ENCODE measurements around the gene DYNLT1. TPM values are rescaled to one million over a fixed set of nuclear protein-coding genes. Genes with fewer than 3 reads are reported as not detected.

DYNLT1 gene
- total RNA-seq, 1 experiment from 2014 or later = 50.5 TPM

DNA sequence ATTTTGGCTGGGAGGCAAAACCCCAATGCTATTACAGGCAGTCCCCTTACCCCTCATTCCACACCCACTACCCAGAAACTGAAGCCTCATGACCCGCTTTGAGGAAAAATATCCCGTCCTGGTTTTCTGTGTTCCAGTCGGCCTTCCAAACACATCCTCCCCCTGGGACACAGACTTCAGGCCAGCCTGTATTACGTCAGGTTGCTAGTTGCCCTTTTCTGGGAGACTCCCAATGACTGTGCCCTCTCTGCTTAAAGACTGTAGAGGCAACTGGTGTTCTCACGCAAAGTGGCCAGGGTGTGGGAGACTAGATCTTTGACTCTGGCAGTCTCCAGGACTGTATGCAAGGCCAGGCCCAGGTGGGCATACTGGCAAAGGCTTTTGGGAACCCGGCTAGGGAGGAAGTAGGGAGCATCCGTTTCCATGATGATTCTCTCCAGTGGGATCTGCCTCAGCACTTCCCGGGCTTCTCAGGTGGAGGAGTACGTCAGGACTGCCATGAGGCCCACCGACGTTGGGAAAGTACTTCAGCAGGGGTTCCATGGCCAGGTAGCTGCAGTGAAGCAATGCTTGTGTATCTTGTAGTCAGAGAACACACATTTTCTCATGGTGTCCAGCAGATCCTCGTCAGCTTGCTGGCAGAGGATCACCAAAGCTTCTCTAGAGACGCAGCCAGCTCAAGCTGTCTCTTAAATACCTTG, 34.9 kb downstream of the DYNLT1 start:
- no peaks in the 10 kb centered on the region for H3F3A ChIP-seq (ENCODE audit: low read length, unreplicated experiment)
- no peaks in the 10 kb centered on the region for H4K20me1 ChIP-seq (ENCODE audit: low read length)
- intact Hi-C loops (cut with micrococcal nuclease) = no loop called here
- BruUV-seq (replicated peaks) = no TSS peak
- no peaks in the 10 kb centered on the region for H3K9me2 ChIP-seq (replicated peaks; ENCODE audit: low read length)
- no peaks in the 10 kb centered on the region for H3K4me1 ChIP-seq (ENCODE audit: insufficient read depth, low read length)
- POLR2A ChIA-PET (ENCODE audit: unreplicated experiment) = no interaction called here
- H3K9me3 ChIP-seq (ENCODE audit: low read length) = no peaks in the 10 kb centered on the region
- no peak overlapping the region for H2AFZ ChIP-seq (ENCODE audit: low read length)
- no peaks in the 10 kb centered on the region for H3K79me2 ChIP-seq (ENCODE audit: low read length)
- ATAC-seq (no peak), DNase-seq (no peak)
- H3K27me3 ChIP-seq (ENCODE audit: low read length) = no peaks in the 10 kb centered on the region
- no peak overlapping the region for H3K4me2 ChIP-seq (ENCODE audit: low read length)
- H3K36me3 ChIP-seq (ENCODE audit: low read depth, low read length) = peaks cover 26% of the 10 kb centered on the region; the same call in 1 of the 2 replicates
- no peak overlapping the region for H3K9ac ChIP-seq (ENCODE audit: low read length)
- TF ChIP-seq EZH2phosphoT487 (IDR thresholded peaks at IDR 0.05; ENCODE audit: borderline replicate concordance, low read length) (no peak), EZH2 (IDR thresholded peaks at IDR 0.05; ENCODE audit: low read length, unreplicated experiment) (no peak), CTCF (conservative IDR thresholded peaks at IDR 0.05; ENCODE audit: low read depth, low read length) (no peak)
- no peak overlapping the region for H3K27ac ChIP-seq (ENCODE audit: low read length)
- CTCF ChIA-PET = no interaction called here
- H3K4me3 ChIP-seq (ENCODE audit: low read length) = no peak overlapping the region

DNA sequence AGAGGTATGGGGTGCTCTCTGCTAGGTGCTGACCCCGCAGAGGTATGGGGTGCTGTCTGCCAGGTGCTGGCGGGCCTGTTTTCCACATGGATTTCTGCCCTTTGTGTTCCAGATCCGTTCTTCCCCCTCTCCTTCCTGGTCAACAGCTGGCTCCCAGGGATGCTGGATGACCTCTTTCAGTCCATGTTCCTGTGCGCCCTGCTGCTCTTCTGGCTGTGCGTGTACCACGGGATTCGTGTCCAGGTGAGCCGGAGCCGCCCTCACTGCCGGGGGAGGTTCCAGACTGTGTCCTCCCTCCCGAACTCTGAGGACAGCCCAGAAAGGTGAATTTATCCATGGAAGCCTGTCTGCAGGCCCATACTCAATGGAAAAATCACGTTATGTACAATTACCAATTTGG, 36.3 kb downstream of the DYNLT1 start:
- no peak overlapping the region for H3K4me2 ChIP-seq (ENCODE audit: low read length)
- BruUV-seq (replicated peaks) = no TSS peak
- no peak overlapping the region for H3K27ac ChIP-seq (ENCODE audit: low read length)
- intact Hi-C loops (cut with micrococcal nuclease) = no loop called here
- H4K20me1 ChIP-seq (ENCODE audit: low read length) = no peaks in the 10 kb centered on the region
- no peaks in the 10 kb centered on the region for H3K4me1 ChIP-seq (ENCODE audit: insufficient read depth, low read length)
- POLR2A ChIA-PET (ENCODE audit: unreplicated experiment) = no interaction called here
- no peaks in the 10 kb centered on the region for H3K9me2 ChIP-seq (replicated peaks; ENCODE audit: low read length)
- DNase-seq = no peak
- CTCF ChIA-PET = no interaction called here
- H3K79me2 ChIP-seq (ENCODE audit: low read length) = no peaks in the 10 kb centered on the region
- H3K4me3 ChIP-seq (ENCODE audit: low read length) = no peak overlapping the region
- peaks cover 21% of the 10 kb centered on the region; the same call in 1 of the 2 replicates for H3K36me3 ChIP-seq (ENCODE audit: low read depth, low read length)
- no peak overlapping the region for H2AFZ ChIP-seq (ENCODE audit: low read length)
- no peaks in the 10 kb centered on the region for H3F3A ChIP-seq (ENCODE audit: low read length, unreplicated experiment)
- H3K27me3 ChIP-seq (ENCODE audit: low read length) = no peaks in the 10 kb centered on the region
- no peak for ATAC-seq
- TF ChIP-seq EZH2phosphoT487 (IDR thresholded peaks at IDR 0.05; ENCODE audit: borderline replicate concordance, low read length) (no peak), CTCF (conservative IDR thresholded peaks at IDR 0.05; ENCODE audit: low read depth, low read length) (no peak), EZH2 (IDR thresholded peaks at IDR 0.05; ENCODE audit: low read length, unreplicated experiment) (no peak)
- H3K9me3 ChIP-seq (ENCODE audit: low read length) = no peaks in the 10 kb centered on the region
- no peak overlapping the region for H3K9ac ChIP-seq (ENCODE audit: low read length)

DNA sequence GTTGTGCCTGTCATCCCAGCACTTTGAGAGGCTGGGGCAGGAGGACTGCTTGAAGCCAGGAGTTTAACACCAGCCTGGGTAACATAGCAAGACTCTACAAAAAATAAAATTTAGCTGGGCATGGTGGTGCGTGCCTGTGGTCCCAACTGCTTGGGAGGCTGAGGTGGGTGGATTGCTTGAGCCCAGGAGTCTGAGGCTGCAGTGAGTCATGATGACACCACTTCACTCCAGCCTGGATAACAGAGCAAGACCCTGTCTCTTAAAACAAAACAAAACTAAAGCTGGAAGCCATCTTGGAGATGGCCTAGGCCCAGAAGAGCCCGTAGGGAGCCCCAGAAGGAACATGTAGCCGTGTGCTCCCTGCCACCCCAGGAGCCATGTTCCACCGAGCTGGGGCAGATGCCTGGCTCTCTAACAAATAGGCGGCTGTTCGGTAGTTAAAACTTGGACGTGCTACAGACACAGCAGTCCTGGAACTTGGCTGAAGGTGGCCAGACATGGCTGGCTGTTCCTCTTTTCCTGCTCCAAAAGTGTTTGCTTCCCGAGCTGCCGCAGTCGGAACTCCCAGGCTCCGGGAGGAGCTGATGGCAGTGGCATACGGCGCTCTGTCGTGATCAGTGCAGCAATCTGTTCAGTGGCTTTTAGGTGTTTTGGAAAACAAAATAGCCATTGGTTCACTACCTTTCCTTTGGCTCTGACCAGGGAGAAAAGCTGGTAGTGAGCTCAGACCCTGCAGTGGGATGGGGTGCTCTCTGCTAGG, 37.0 kb downstream of the DYNLT1 start:
- no peak overlapping the region for H3K4me3 ChIP-seq (ENCODE audit: low read length)
- CTCF ChIA-PET = no interaction called here
- ATAC-seq (no peak), DNase-seq (no peak)
- no peak overlapping the region for H3K9ac ChIP-seq (ENCODE audit: low read length)
- no peak overlapping the region for H2AFZ ChIP-seq (ENCODE audit: low read length)
- no peak overlapping the region for H3K4me2 ChIP-seq (ENCODE audit: low read length)
- no peaks in the 10 kb centered on the region for H3K79me2 ChIP-seq (ENCODE audit: low read length)
- no peaks in the 10 kb centered on the region for H3K9me2 ChIP-seq (replicated peaks; ENCODE audit: low read length)
- H3K27ac ChIP-seq (ENCODE audit: low read length) = no peak overlapping the region
- BruUV-seq (replicated peaks) = no TSS peak
- POLR2A ChIA-PET (ENCODE audit: unreplicated experiment) = no interaction called here
- H3K27me3 ChIP-seq (ENCODE audit: low read length) = no peaks in the 10 kb centered on the region
- intact Hi-C loops (cut with micrococcal nuclease) = no loop called here
- H3K36me3 ChIP-seq (ENCODE audit: low read depth, low read length) = peaks cover 21% of the 10 kb centered on the region; the same call in 1 of the 2 replicates
- H3K9me3 ChIP-seq (ENCODE audit: low read length) = no peaks in the 10 kb centered on the region
- H4K20me1 ChIP-seq (ENCODE audit: low read length) = no peaks in the 10 kb centered on the region
- no peaks in the 10 kb centered on the region for H3F3A ChIP-seq (ENCODE audit: low read length, unreplicated experiment)
- TF ChIP-seq CTCF (conservative IDR thresholded peaks at IDR 0.05; ENCODE audit: low read depth, low read length) (no peak), EZH2phosphoT487 (IDR thresholded peaks at IDR 0.05; ENCODE audit: borderline replicate concordance, low read length) (no peak), EZH2 (IDR thresholded peaks at IDR 0.05; ENCODE audit: low read length, unreplicated experiment) (no peak)
- H3K4me1 ChIP-seq (ENCODE audit: insufficient read depth, low read length) = no peaks in the 10 kb centered on the region

Measured in PC-3 (cell line).